ENCODE results near the gene RGS1.

The RGS1 gene

GRCh38 chr1:192608671-192609070 is 33.1 kb downstream of the RGS1 start:
- Histone ChIP-seq H3K27ac (ENCODE audit: low read length) (no peak overlapping the region), H3K27me3 (ENCODE audit: low read depth, low read length) (no peaks in the 10 kb centered on the region), H3K36me3 (ENCODE audit: control insufficient read depth in 1 of 2, insufficient read depth in 2 of 2, low read length in 2 of 2) (no peaks in the 10 kb centered on the region)

GRCh38 chr1:192609110-192610079 is 33.8 kb downstream of the RGS1 start:
- Histone ChIP-seq H3K4me3 (ENCODE audit: low read depth in 1 of 2, low read length in 2 of 2) (no peak overlapping the region), H3K4me1 (ENCODE audit: control insufficient read depth in 1 of 2, insufficient read depth in 2 of 2, low read length in 2 of 2) (peaks cover 0 to 3% of the 10 kb centered on the region in 2 donors), H3K27ac (ENCODE audit: low read length) (no peak overlapping the region), H3K9me3 (ENCODE audit: control insufficient read depth in 1 of 2, low read length in 2 of 2) (no peaks in the 10 kb centered on the region), H3K27me3 (ENCODE audit: low read depth, low read length) (no peaks in the 10 kb centered on the region), H3K36me3 (ENCODE audit: control insufficient read depth in 1 of 2, insufficient read depth in 2 of 2, low read length in 2 of 2) (no peaks in the 10 kb centered on the region)

More at GRCh38 chr1:192608671-192609070, 33.1 kb downstream of the RGS1 start:
- H3K4me1 ChIP-seq (ENCODE audit: control insufficient read depth in 1 of 2, insufficient read depth in 2 of 2, low read length in 2 of 2): peaks cover 0 to 3% of the 10 kb centered on the region in 2 donors
- no peak overlapping the region for H3K4me3 ChIP-seq (ENCODE audit: low read depth in 1 of 2, low read length in 2 of 2)
- no peaks in the 10 kb centered on the region for H3K9me3 ChIP-seq (ENCODE audit: control insufficient read depth in 1 of 2, low read length in 2 of 2)

DNA sequence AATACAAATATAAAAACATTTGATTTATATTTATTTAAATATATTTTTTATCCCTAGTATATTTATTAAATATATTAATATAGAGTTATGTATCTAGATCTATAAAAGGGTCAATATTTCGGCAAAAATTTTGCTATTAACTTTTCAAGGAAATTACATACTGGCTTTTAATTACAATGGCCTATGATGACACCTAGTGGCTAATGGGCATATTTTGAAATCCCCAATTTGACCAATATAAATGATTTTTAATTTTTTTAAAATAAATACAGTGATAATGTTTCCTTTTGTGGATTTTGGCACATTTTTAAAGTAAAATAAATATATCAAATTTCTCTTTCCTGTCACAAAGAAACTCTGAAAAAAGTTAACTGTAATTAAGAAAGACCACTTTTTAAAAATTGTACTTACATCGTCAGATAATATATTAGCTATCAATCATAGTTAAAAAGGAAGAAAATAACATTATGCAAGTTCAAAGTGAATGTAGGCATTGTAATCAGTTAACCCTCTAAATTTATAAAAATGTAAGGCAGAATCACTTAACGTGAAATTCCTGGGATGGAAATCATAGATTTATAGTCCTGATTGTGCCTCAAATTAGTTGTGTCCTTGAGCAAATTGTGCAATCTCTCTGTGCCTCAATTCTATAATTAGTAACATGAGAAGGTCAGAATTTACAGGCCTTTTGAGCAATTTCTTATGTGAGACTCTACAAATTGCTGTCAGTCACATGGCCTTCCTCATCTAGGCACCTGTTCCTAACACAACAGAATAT is 34.7 kb downstream of the RGS1 start:
- H3K27ac ChIP-seq (ENCODE audit: low read length): no peak overlapping the region
- no peak overlapping the region for H3K4me3 ChIP-seq (ENCODE audit: low read depth in 1 of 2, low read length in 2 of 2)
- H3K27me3 ChIP-seq (ENCODE audit: low read depth, low read length): no peaks in the 10 kb centered on the region
- no peaks in the 10 kb centered on the region for H3K9me3 ChIP-seq (ENCODE audit: control insufficient read depth in 1 of 2, low read length in 2 of 2)
- H3K36me3 ChIP-seq (ENCODE audit: control insufficient read depth in 1 of 2, insufficient read depth in 2 of 2, low read length in 2 of 2): no peaks in the 10 kb centered on the region
- H3K4me1 ChIP-seq (ENCODE audit: control insufficient read depth in 1 of 2, insufficient read depth in 2 of 2, low read length in 2 of 2): no peaks in the 10 kb centered on the region

DNA sequence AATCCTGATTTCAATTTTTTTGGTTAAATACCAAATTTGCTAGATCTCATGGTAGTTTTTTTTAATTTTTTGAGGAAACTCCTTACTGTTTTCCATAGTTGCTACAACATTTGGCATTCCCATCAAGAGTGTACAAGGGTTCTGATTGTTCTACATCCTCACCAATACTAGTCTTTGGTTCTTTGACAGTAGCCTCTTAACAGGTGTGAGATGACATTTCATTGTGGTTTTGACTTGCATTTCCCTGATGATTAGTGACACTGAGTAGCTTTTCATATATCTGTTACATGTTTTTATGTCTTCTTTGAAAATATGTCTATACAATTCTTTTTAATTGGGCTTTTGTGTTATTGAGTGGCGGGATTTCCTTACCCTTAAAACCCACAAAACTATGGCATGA is 39.5 kb downstream of the RGS1 start:
- Histone ChIP-seq H3K36me3 (ENCODE audit: control insufficient read depth in 1 of 2, insufficient read depth in 2 of 2, low read length in 2 of 2) (no peaks in the 10 kb centered on the region), H3K27ac (ENCODE audit: low read length) (no peak overlapping the region), H3K9me3 (ENCODE audit: control insufficient read depth in 1 of 2, low read length in 2 of 2) (no peaks in the 10 kb centered on the region), H3K27me3 (ENCODE audit: low read depth, low read length) (no peaks in the 10 kb centered on the region), H3K4me3 (ENCODE audit: low read depth in 1 of 2, low read length in 2 of 2) (no peak overlapping the region), H3K4me1 (ENCODE audit: control insufficient read depth in 1 of 2, insufficient read depth in 2 of 2, low read length in 2 of 2) (no peaks in the 10 kb centered on the region)

DNA sequence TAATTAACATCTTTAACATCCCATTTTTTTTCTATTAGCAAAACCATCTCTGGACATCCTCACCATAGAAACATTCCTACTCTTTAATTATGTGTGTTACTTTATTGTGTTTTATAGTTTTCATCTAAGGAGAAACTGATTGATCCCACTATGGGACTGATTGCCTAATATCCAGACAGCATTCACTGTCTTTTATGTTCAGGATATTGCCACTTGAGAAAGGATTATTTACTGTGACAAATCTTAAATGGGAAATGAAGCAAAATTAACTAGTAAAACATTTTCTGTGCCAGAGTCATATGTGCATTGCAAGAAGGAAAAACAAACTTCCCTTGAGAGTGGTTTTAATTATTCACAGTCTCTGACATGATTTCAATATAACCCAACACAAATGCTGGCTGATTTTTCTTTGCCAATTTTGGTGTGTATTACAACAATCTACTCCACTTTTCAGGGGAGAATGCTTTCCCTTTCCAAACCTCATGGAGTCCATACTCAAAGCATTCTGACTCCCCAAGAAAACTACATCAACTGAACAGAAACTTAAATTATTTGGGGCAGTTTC is 44.6 kb downstream of the RGS1 start:
- no peaks in the 10 kb centered on the region for H3K36me3 ChIP-seq (ENCODE audit: control insufficient read depth in 1 of 2, insufficient read depth in 2 of 2, low read length in 2 of 2)
- H3K9me3 ChIP-seq (ENCODE audit: control insufficient read depth in 1 of 2, low read length in 2 of 2): no peaks in the 10 kb centered on the region
- no peak overlapping the region for H3K27ac ChIP-seq (ENCODE audit: low read length)
- H3K4me1 ChIP-seq (ENCODE audit: control insufficient read depth in 1 of 2, insufficient read depth in 2 of 2, low read length in 2 of 2): no peaks in the 10 kb centered on the region
- H3K27me3 ChIP-seq (ENCODE audit: low read depth, low read length): no peaks in the 10 kb centered on the region
- no peak overlapping the region for H3K4me3 ChIP-seq (ENCODE audit: low read depth in 1 of 2, low read length in 2 of 2)

- no peaks in the 10 kb centered on the region for H3K36me3 ChIP-seq (ENCODE audit: control insufficient read depth in 1 of 2, insufficient read depth in 2 of 2, low read length in 2 of 2)
- H3K4me1 ChIP-seq (ENCODE audit: control insufficient read depth in 1 of 2, insufficient read depth in 2 of 2, low read length in 2 of 2): no peaks in the 10 kb centered on the region
- H3K27me3 ChIP-seq (ENCODE audit: low read depth, low read length): no peaks in the 10 kb centered on the region
- H3K27ac ChIP-seq (ENCODE audit: low read length): no peak overlapping the region
- H3K9me3 ChIP-seq (ENCODE audit: control insufficient read depth in 1 of 2, low read length in 2 of 2): no peaks in the 10 kb centered on the region
- no peak overlapping the region for H3K4me3 ChIP-seq (ENCODE audit: low read depth in 1 of 2, low read length in 2 of 2)
Observed at GRCh38 chr1:192626366-192627179, 51.0 kb downstream of the RGS1 start.

DNA sequence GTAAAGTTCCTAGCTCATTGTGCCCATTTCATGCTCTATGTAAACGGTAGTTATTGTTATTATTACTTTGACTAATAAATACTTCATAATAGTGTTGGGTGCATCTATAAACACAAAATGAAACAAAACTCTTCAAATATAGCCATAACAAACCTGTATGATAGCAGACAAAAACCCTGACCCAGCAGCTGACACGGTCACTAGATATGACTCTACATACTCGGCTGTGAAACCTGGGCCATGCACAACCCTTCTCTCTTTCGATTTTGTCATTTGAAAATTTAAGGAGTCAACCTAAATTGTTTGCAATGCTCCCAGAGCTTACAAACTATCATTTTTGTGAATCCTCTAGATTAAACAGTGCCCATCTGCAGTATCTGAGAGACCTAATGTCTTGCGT is 52.3 kb downstream of the RGS1 start:
- H3K4me3 ChIP-seq (ENCODE audit: low read depth in 1 of 2, low read length in 2 of 2): no peak overlapping the region

DNA sequence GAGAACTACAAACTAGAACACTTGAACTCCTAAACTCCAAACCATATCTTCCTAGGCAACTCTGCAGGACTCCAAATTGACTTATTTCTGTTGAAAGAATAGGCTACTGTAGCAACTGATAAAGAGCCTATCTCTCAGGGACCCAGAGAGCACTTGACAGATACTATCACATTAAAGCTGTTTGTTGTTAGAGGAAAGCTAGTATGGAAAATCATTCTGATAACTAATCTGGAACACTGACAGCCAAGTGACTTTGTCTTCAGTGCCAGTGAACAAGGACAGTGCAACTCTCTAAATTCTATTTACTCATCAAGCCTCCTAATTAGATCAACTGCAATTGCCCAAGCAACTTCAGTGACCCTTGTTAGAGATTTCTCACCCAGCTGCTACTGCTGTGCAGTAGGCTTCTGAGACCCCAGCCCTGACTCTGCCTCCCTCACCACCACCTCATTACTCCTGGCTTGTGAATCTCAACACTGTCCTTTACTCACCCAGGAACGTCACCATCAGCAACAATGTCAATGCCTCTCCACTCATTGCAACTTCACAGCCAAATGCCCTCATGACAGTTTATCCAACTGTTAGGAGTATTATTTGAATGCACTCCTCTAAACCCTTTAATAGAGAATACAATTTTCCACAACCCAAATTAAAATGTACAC is 53.0 kb downstream of the RGS1 start:
- H3K9me3 ChIP-seq (ENCODE audit: control insufficient read depth in 1 of 2, low read length in 2 of 2): no peaks in the 10 kb centered on the region
- H3K4me1 ChIP-seq (ENCODE audit: control insufficient read depth in 1 of 2, insufficient read depth in 2 of 2, low read length in 2 of 2): no peaks in the 10 kb centered on the region
- H3K36me3 ChIP-seq (ENCODE audit: control insufficient read depth in 1 of 2, insufficient read depth in 2 of 2, low read length in 2 of 2): no peaks in the 10 kb centered on the region
- no peak overlapping the region for H3K4me3 ChIP-seq (ENCODE audit: low read depth in 1 of 2, low read length in 2 of 2)
- H3K27me3 ChIP-seq (ENCODE audit: low read depth, low read length): no peaks in the 10 kb centered on the region
- no peak overlapping the region for H3K27ac ChIP-seq (ENCODE audit: low read length)

More for the DNA sequence above, 52.3 kb downstream of the RGS1 start:
- no peaks in the 10 kb centered on the region for H3K9me3 ChIP-seq (ENCODE audit: control insufficient read depth in 1 of 2, low read length in 2 of 2)
- H3K36me3 ChIP-seq (ENCODE audit: control insufficient read depth in 1 of 2, insufficient read depth in 2 of 2, low read length in 2 of 2): no peaks in the 10 kb centered on the region
- H3K27ac ChIP-seq (ENCODE audit: low read length): no peak overlapping the region
- H3K4me1 ChIP-seq (ENCODE audit: control insufficient read depth in 1 of 2, insufficient read depth in 2 of 2, low read length in 2 of 2): no peaks in the 10 kb centered on the region
- H3K27me3 ChIP-seq (ENCODE audit: low read depth, low read length): no peaks in the 10 kb centered on the region

DNA sequence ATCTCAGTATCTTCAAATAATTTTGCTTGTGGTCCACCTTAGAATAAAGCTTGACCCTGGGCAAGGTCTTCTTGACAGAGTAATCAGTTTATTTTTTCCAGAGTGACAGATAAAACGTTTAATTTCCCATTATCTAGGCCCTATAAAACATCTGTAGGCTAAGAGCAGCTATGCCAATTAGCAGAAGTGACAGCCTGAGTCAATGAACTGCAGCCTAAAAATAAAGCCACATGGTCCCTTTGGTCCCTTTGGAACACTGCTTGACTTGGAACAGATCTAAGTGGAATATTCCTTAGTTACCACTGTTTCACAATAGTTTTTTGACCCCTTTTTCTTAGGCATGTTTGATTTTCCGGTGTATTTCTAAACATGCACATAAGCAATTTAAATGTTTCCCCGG is 54.0 kb downstream of the RGS1 start:
- Histone ChIP-seq H3K27ac (ENCODE audit: low read length) (no peak overlapping the region), H3K4me1 (ENCODE audit: control insufficient read depth in 1 of 2, insufficient read depth in 2 of 2, low read length in 2 of 2) (no peaks in the 10 kb centered on the region), H3K4me3 (ENCODE audit: low read depth in 1 of 2, low read length in 2 of 2) (no peak overlapping the region), H3K27me3 (ENCODE audit: low read depth, low read length) (no peaks in the 10 kb centered on the region), H3K36me3 (ENCODE audit: control insufficient read depth in 1 of 2, insufficient read depth in 2 of 2, low read length in 2 of 2) (no peaks in the 10 kb centered on the region), H3K9me3 (ENCODE audit: control insufficient read depth in 1 of 2, low read length in 2 of 2) (no peaks in the 10 kb centered on the region)

Data from muscle layer of duodenum (tissue), 2 donors.